ENCODE data around the gene DOCK3.
A peak's percentile ranks its signal among the peaks of the same experiment; 100 is the strongest.
"Not testable (repeated sequence)": the region's sequence is repeated elsewhere in the genome, so short reads cannot be mapped to it uniquely, and the experiment has no call there.

DOCK3 gene

GRCh38 chr3:50652709-50653108, 22.0 kb upstream of the DOCK3 start:
- DNase-seq, result peak; percentile 70

GRCh38 chr3:50653937-50654595, 20.7 kb upstream of the DOCK3 start:
- DNase-seq, result no peak

GRCh38 chr3:50655009-50655830, 19.5 kb upstream of the DOCK3 start:
- peak; percentile 58 for DNase-seq

- no peak for DNase-seq
Observed at GRCh38 chr3:50656417-50657195, 18.1 kb upstream of the DOCK3 start.

- DNase-seq, result no peak
Observed at GRCh38 chr3:50657407-50657806, 17.3 kb upstream of the DOCK3 start.

- no peak for DNase-seq
Observed at GRCh38 chr3:50657816-50658215, 16.9 kb upstream of the DOCK3 start.

GRCh38 chr3:50658416-50658815, 16.3 kb upstream of the DOCK3 start:
- no peak for DNase-seq

GRCh38 chr3:50658831-50659230, 15.9 kb upstream of the DOCK3 start:
- no peak for DNase-seq

- no peak for DNase-seq
Observed at GRCh38 chr3:50660386-50660785, 14.3 kb upstream of the DOCK3 start.

- DNase-seq, result no peak
Observed at GRCh38 chr3:50661321-50661837, 13.3 kb upstream of the DOCK3 start.

- DNase-seq, result no peak
Observed at GRCh38 chr3:50662408-50662807, 12.3 kb upstream of the DOCK3 start.

GRCh38 chr3:50665081-50665840, 9.5 kb upstream of the DOCK3 start:
- DNase-seq, result peak; percentile 51

- not testable (repeated sequence) for DNase-seq
Observed at GRCh38 chr3:50665841-50666115, 8.9 kb upstream of the DOCK3 start.

- DNase-seq, result no peak
Observed at GRCh38 chr3:50666837-50667236, 7.9 kb upstream of the DOCK3 start.

- no peak for DNase-seq
Observed at GRCh38 chr3:50671331-50671730, 3.4 kb upstream of the DOCK3 start.

GRCh38 chr3:50672656-50673055, 2.1 kb upstream of the DOCK3 start:
- DNase-seq, result no peak

GRCh38 chr3:50673931-50674330, 796 bp upstream of the DOCK3 start:
- DNase-seq, result no peak

GRCh38 chr3:50675179-50676030, 678 bp downstream of the DOCK3 start:
- DNase-seq, result peak; percentile 79

- no peak for DNase-seq
Observed at GRCh38 chr3:50676031-50676705, 1.4 kb downstream of the DOCK3 start.

- no peak for DNase-seq
Observed at GRCh38 chr3:50687127-50687751, 12.5 kb downstream of the DOCK3 start.

GRCh38 chr3:50687916-50688315, 13.2 kb downstream of the DOCK3 start:
- DNase-seq, result no peak
